GM12878 (cell line): ENCODE data around the gene EDC4.

Source experiments
- ETV6 ChIP-seq, 2 experiments: fragments of 450-650 bp in 1 of 2; IDR thresholded peaks in 1 of 2; conservative IDR thresholded peaks in 1 of 2; 2 replicates each; pipeline ENCODE4 v1.6.1; 2014; ENCODE audit warnings: antibody characterized with exemption in 1 of 2, borderline replicate concordance in 1 of 2, low read depth in 1 of 2, mild to moderate bottlenecking in 1 of 2, moderate library complexity in 1 of 2
- PAX8 ChIP-seq: fragments of 450-650 bp; IDR thresholded peaks from 2 replicates; pipeline ENCODE4 v1.6.1; 2017; ENCODE audit warnings: mild to moderate bottlenecking, moderate library complexity
- TF ChIP-seq, protein P1 (sequence below), 3 experiments: IDR thresholded peaks in 2 of 3; conservative IDR thresholded peaks in 1 of 3; 2 replicates each; pipeline ENCODE4 v1.5.1; 2011; ENCODE audit warnings: low read depth in 3 of 3, low read length in 3 of 3, mild to moderate bottlenecking in 3 of 3, control low read depth in 2 of 3, moderate library complexity in 2 of 3, inconsistent platforms in 1 of 3, mixed read lengths in 1 of 3; ENCODE audit not compliant: control insufficient read depth in 2 of 3, insufficient read depth in 1 of 3; ENCODE audit errors: extremely low read depth in 1 of 3
- TF ChIP-seq, protein P2 (sequence below): fragments of 450-650 bp; formaldehyde crosslinking; IDR thresholded peaks from 2 replicates; pipeline ENCODE4 v1.5.0; 2022; ENCODE audit warnings: mild to moderate bottlenecking, missing genetic modification characterization

DNA sequence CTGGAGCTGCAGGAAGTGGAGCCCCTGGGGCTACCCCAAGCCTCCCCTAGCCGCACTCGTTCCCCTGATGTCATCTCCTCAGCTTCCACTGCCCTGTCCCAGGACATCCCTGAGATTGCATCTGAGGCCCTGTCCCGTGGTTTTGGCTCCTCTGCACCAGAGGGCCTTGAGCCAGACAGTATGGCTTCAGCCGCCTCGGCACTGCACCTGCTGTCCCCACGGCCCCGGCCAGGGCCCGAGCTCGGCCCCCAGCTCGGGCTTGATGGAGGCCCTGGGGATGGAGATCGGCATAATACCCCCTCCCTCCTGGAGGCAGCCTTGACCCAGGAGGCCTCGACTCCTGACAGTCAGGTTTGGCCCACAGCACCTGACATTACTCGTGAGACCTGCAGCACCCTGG lies 7.7 kb downstream of the EDC4 start:
- no peak for TF ChIP-seq PAX8
- TF ChIP-seq, protein P1, sequence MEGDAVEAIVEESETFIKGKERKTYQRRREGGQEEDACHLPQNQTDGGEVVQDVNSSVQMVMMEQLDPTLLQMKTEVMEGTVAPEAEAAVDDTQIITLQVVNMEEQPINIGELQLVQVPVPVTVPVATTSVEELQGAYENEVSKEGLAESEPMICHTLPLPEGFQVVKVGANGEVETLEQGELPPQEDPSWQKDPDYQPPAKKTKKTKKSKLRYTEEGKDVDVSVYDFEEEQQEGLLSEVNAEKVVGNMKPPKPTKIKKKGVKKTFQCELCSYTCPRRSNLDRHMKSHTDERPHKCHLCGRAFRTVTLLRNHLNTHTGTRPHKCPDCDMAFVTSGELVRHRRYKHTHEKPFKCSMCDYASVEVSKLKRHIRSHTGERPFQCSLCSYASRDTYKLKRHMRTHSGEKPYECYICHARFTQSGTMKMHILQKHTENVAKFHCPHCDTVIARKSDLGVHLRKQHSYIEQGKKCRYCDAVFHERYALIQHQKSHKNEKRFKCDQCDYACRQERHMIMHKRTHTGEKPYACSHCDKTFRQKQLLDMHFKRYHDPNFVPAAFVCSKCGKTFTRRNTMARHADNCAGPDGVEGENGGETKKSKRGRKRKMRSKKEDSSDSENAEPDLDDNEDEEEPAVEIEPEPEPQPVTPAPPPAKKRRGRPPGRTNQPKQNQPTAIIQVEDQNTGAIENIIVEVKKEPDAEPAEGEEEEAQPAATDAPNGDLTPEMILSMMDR (IDR thresholded peaks at IDR 0.05 in 2 of 3, conservative IDR thresholded peaks at IDR 0.05 in 1 of 3; ENCODE audit: control insufficient read depth in 2 of 3, extremely low read depth in 1 of 3, insufficient read depth in 1 of 3, low read depth in 3 of 3, low read length in 3 of 3), result no peak
- TF ChIP-seq, protein P2, sequence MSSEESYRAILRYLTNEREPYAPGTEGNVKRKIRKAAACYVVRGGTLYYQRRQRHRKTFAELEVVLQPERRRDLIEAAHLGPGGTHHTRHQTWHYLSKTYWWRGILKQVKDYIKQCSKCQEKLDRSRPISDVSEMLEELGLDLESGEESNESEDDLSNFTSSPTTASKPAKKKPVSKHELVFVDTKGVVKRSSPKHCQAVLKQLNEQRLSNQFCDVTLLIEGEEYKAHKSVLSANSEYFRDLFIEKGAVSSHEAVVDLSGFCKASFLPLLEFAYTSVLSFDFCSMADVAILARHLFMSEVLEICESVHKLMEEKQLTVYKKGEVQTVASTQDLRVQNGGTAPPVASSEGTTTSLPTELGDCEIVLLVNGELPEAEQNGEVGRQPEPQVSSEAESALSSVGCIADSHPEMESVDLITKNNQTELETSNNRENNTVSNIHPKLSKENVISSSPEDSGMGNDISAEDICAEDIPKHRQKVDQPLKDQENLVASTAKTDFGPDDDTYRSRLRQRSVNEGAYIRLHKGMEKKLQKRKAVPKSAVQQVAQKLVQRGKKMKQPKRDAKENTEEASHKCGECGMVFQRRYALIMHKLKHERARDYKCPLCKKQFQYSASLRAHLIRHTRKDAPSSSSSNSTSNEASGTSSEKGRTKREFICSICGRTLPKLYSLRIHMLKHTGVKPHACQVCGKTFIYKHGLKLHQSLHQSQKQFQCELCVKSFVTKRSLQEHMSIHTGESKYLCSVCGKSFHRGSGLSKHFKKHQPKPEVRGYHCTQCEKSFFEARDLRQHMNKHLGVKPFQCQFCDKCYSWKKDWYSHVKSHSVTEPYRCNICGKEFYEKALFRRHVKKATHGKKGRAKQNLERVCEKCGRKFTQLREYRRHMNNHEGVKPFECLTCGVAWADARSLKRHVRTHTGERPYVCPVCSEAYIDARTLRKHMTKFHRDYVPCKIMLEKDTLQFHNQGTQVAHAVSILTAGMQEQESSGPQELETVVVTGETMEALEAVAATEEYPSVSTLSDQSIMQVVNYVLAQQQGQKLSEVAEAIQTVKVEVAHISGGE (CRISPR knock-in tag), result no peak
- no peak for TF ChIP-seq ETV6 (conservative IDR thresholded peaks at IDR 0.05 in 1 of 2, IDR thresholded peaks at IDR 0.05 in 1 of 2; ENCODE audit: borderline replicate concordance in 1 of 2, low read depth in 1 of 2)
